DMS79 treated with DMSO at 0.1 percent for 48 hours (cell line): ENCODE data around the gene COL7A1.
A peak's percentile ranks its signal among the peaks of the same experiment; 100 is the strongest.
"Not testable (repeated sequence)": the region's sequence is repeated elsewhere in the genome, so short reads cannot be mapped to it uniquely, and the experiment has no call there.

Experiments used
- DNase-seq: peaks from one replicate; lab custom pipeline; 2025; lab: John Stamatoyannopoulos, UW

The COL7A1 gene

GRCh38 chr3:48563382-48563918, 31.7 kb downstream of the COL7A1 start, which contains the start of gene UCN2:
Gene UCN2 (minus strand): TSS chr3:48563781. CDS start chr3:48563124, 657 bp downstream.
- DNase-seq, result no peak

- DNase-seq, result no peak
These were observed 32.6 kb downstream of the COL7A1 start for GRCh38 chr3:48562367-48563095.

- DNase-seq, result no peak
These were observed 33.9 kb downstream of the COL7A1 start for GRCh38 chr3:48561045-48561736.

DNA sequence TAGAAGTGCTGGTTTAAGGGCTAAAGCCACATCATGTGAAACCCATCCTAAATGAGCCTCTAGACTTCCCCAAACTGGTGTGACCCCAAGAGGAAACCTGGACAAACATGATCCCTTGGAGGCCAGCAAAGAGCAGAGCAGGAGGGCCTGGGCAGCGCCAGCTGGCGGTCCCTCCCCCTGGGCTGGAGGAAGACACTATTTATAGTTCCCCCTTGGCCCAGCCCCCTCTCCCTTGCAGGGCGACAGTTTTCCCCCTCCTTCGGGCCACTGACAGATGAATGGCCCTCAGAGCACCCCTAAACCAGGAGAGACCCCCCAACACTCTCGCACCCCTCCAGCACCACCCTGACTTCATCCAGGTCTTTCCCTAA, 34.5 kb downstream of the COL7A1 start:
- no peak for DNase-seq

DNA sequence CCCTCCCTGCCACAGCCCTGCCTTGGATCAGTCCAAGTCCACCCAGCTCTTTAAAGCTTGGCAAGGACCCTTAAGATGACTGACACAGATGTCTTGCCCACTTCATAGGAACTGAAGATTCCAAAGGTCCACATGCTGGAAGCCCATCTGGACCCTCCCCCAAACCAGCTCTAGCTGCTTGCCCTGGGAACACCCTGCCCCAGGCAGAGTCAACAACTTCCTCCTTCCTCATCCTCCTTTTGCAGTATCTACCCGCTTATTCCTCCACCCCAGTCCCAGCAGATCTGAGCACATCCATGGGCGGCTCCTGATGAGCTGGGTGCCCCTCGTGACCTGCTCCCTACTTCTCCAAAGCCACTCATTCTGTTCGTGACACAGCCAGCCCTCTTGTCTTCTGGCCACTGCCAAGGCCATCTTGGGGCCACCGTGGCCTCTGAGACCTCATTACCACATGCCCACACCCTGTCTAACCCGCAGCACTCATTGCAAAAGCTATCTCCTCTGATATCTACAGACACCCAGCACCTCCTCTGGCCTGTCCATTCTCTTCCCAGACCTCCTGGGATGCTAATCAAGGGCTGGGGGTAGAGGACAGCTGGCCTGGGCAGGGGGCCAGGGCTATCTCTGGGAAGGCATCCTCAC, 36.5 kb downstream of the COL7A1 start:
- no peak for DNase-seq

- peak; percentile 88 for DNase-seq
These were observed 38.1 kb downstream of the COL7A1 start, which contains the start of gene PFKFB4 for GRCh38 chr3:48556796-48557626. Gene PFKFB4 (minus strand): TSS chr3:48556803. CDS start chr3:48556777, 26 bp downstream.

GRCh38 chr3:48555949-48556795, 39.0 kb downstream of the COL7A1 start:
- no peak for DNase-seq

DNA sequence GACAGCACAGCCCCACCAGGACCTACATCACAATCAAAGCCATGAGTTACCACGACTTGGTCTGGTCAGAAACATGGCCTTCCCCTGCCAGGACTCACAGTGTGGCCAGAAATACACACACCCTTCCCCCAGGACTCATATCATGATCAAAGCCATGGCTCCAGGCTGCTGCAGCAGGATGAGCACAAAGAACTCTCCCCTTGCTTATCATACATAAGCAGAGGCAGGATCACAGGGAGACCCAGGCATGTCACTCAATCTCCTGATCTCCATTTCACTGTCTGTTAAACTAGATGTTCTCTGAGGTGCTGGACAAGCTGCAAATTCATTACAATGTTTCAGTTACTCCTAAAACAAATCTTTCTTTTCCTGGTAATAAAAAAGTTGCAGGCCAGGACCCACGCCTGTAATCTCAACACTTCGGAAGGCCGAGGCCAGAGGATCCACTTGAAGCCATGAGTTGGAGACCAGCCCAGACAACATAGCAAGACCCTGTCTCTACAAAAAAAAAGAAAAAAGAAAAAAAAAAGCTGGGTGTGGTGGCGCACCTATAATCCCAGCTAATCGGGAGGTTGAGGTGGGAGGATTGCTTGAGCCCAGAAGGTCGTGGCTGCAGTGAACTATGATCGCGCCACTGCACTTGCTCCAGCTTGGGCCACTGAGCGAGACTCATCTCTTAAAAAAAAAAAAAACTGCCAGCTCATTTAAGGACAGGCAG, 39.7 kb downstream of the COL7A1 start:
- DNase-seq, result no peak

- no peak for DNase-seq
These were observed 41.0 kb downstream of the COL7A1 start for GRCh38 chr3:48553886-48554845.

DNA sequence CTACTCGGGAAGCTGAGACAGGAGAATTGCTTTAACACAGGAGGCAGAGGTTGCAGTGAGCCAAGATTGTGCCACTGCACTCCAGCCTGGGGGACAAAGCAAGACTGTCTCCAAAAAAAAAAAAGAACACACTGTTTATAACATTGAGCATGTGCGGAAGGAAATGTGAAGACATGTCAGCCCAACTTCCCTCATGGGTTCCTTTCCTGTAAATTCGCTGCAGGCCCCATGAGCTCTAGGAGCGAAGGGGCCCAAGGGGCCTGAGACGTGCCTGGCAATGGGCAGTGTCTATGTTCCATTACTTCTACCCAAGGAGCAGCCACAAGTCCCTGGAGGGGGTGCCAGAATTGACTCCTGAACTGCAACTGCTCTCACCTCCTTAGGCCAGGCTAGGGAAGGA, 41.8 kb downstream of the COL7A1 start:
- DNase-seq, result no peak

DNA sequence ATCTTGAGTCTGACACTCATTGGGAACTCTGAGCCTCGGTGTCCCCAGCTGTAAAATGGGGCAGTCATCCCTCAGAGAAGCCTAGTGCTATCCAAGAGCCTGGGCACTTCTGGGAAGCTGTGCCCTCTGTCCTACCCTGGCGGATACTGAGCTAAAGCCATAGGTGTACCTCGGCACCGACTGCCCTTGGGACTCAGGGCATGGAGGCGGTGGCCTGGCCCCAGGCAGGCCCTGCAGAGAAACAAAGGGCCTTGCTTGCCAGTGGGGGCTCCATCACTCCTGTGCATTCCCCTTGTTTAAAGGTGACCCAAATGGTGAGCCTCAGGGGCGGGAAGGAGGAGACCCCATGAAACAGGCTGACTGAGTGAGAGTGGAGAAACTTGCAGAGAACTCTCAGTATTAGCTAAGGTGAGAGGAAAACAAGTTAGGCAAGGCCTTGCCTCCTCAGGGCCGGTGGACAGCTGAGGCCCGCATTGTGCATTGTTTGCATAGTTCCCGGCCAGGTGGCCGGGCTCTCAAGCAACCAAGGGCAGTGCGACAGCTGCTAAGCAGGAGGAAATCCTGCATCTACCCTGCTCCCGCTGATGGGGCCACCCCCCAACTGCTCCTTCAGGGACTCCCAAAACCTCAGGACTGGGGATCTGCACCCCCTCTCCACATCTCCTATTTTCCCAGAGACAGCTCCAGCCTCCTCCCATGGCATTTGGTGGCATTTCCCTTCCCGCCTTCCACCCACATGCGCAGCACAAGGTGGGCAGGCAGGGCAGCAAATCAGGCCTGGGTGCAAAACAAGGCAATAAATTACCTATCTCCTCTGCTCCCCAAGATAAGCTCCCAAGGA, 42.8 kb downstream of the COL7A1 start:
- DNase-seq, result no peak

DNA sequence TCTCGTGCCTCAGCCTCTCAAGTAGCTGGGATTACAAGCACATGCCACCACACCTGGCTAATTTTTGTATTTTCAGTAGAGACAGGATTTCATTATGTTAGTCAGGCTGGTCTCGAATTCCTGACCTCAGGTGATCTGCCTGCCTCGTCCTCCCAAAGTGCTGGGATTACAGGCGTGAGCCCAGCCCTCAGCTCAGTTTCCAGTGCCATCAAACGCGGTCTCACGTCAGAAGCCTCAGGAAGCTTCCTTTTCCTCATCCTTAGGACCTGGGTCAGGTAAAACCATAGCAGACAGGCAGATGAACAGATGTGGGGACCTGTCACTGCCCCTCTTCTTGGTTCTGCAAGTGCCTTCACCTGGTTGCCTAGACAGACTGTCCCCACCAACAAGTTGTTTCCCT, 43.5 kb downstream of the COL7A1 start:
- not testable (repeated sequence) for DNase-seq

DNA sequence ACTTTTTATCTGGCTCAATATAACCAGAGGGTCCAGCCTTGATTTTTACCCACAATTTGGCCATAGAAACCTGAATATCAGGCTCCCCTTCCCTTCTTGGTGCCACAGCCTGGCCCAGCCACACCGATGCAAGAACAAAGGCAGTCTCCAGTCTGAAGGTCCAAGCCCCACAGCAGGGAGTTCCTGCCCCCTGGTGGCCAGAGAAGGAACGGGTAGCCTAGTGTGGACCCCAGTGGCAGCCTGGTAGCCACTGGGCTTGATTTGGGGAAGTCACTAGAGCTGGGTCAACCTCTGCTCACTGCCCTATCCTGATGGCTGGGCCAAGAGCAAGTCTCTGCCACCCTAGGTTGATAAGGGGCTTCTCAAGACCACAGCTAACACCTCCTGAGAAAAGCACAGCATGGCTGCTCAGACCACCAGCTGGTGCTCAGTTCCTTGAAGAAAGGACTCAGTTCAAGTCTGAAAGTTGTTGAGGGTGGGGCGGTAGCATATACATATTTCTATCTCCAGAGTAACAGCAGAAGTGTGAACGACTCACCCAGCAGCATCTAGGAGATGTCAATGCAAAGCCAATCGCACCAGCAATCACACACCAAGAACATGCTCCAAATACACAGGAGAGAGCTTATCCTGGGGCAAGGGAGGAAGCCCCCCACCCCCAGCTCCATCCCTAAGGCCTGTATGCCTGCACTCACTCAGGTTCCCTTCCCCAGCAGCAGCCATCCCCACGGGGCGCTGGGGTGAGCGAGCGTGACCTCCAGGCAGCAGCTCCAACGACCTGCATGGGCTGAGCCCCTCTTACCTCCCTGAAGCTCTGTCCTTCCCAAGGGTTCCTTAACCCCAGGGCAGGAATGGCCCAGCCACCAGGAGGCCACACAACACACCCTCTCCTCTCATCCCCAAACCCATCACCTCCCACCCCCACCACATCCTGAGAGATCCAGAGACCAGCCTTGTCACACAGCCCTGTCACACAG, 46.1 kb downstream of the COL7A1 start:
- DNase-seq, result peak; percentile 8

DNA sequence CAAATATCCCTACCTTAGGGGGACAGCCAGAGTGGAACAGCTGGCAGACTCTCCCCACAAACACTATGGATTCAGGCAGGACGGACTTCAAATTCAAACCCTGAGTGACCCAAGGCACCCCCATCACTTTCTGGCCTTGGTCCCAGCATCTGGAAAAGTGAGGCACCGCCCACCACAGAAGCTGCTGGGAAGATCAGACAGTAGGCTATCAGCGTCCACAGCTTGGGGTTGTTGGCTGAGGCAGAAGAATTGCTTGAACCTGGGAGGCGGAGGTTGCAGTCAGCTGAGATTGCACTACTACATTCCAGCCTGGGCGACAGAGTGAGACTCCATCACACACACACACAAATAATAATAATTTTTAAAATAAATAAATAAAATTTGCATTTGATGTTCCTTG, 47.0 kb downstream of the COL7A1 start:
- DNase-seq, result no peak

DNA sequence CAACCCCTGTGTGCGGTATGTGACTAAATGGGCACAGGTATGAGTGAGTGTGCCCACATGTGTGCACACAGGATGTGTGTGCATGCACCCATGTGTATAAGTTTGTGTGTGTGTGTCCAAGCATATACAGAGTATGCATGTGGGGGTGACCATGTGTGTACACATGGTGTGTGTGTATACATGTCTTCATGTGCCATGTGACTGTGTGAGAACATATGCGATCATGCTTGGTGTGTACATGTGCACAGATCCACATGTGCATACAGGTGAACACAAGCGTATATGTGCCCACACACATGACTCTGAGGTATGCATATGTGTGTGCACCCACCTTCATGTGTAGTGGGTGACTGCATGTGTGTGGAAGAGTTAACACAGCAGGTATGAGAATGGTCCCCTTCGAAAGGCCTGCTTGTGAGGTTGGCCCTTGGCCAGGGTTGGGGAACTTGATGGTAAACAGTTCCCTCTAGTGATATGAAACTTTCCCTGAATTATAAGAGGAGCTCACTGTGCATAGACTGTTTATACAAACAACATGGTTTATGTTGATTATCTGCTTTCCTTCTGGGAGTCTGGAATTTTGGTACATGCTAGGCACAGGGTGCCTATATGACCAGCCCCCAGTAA, 48.8 kb downstream of the COL7A1 start:
- no peak for DNase-seq

GRCh38 chr3:48544141-48544540, 51.0 kb downstream of the COL7A1 start:
- no peak for DNase-seq
